Naive thymus-derived CD8-positive, alpha-beta T cell (primary cell): ENCODE measurements around the gene SLC26A1. TPM values are rescaled to one million over a fixed set of nuclear protein-coding genes. Genes with fewer than 3 reads are reported as not detected.

Experiments used
- ATAC-seq, 2 donors: fragments of 150-1000 bp; cut with Tn5 transposase in 1 of 2; sonication (Bioruptor Pico), chemical (Tn5 transposase) in 1 of 2; 1 replicate in 1 of 2; 2 replicates in 1 of 2; pipeline ENCODE4 v1.10.0; 2021; ENCODE audit warnings: mild to moderate bottlenecking in 2 of 2, moderate library complexity in 2 of 2
- POLR2A ChIA-PET: fragments of 350-600 bp; sonication (Branson Sonifier 250); formaldehyde crosslinking; loops from one replicate; lab custom pipeline; 2021; ENCODE audit warnings: antibody characterized with exemption; lab: Charles Lee
- DNase-seq, 10 donors: peaks; one replicate each; pipeline versions ENCODE4 v3.0.0 to v3.0.0-alpha.2; 2020 to 2022
- H3K27ac Mint-ChIP-seq, 10 donors: one replicate each; pipeline ENCODE4 v1.8.0; 2020 to 2022; ENCODE audit warnings: mild to moderate bottlenecking in 10 of 10, mixed read lengths in 10 of 10, moderate library complexity in 4 of 10, inconsistent platforms in 1 of 10
- H3K27me3 Mint-ChIP-seq, 5 donors: one replicate each; pipeline ENCODE4 v1.8.0; 2021 to 2022; ENCODE audit warnings: mixed read lengths in 5 of 5
- H3K36me3 Mint-ChIP-seq, 3 donors: one replicate each; pipeline ENCODE4 v1.8.0; 2020 to 2022; ENCODE audit warnings: mixed read lengths in 3 of 3, mild to moderate bottlenecking in 2 of 3, inconsistent platforms in 1 of 3
- H3K4me1 Mint-ChIP-seq, 4 donors: one replicate each; pipeline ENCODE4 v1.8.0; 2021 to 2022; ENCODE audit warnings: mixed read lengths in 4 of 4
- H3K4me3 Mint-ChIP-seq, 10 donors: one replicate each; pipeline ENCODE4 v1.8.0; 2020 to 2022; ENCODE audit warnings: mild to moderate bottlenecking in 10 of 10, mixed read lengths in 10 of 10, moderate library complexity in 6 of 10, inconsistent platforms in 1 of 10
- H3K9me3 Mint-ChIP-seq, 9 donors: one replicate each; pipeline ENCODE4 v1.8.0; 2020 to 2022; ENCODE audit warnings: mixed read lengths in 9 of 9, mild to moderate bottlenecking in 3 of 9, inconsistent platforms in 1 of 9, moderate library complexity in 1 of 9
- polyA plus RNA-seq, 3 donors: library from polyadenylated mRNA; unstranded; fragments of 300-500 nt; fragmentation: Illumina TruSeq; gene quantifications; one replicate each; pipeline ENCODE4 v1.2.3, GENCODE V29; 2021
- total RNA-seq, 8 experiments: library from RNA in 2 of 8; stranded (reverse) in 2 of 8; gene quantifications; one replicate each; pipeline ENCODE4 v1.2.3 and lab custom pipeline; 2021 to 2026

Gene SLC26A1
- total and polyA plus RNA-seq, 5 experiments from 2014 or later: 0.39 to 1.3 (median 0.72) TPM

DNA sequence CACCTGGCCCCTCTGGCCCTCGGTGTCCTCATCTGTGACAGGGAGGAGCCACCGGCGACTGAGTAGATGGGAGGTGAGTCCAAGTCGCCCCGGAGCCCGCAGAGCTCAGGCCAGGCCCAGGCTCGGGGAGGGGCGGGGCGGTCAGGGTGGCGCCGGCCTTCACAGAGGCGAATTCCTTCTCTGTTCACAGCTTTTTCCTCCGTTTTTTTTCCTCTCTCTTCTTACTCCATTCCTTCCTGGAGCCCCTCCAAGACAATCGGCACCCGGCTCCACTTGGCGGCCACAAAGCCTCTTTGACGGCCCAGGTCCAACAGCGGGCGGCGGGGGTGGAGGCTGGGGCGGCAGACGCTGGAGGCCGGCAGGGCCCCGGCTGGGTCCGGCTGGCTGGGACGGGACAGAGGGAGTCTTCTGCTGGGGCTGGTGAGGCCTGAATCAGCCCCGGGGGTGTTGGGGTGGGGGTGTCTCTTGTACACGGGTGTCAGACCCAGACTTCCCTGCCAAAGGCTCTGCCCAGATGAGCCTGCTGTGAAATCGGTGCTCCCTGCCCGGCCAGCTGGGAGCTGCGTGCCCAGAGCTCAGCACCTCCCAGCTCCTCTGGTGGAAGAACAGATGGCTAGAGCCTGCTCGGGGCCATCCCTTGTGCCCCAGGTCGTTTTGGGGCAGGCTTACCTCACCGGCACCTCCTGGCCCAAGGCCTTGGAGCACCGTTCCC is 40.8 kb upstream of the SLC26A1 start:
- DNase-seq: no peak
- ATAC-seq: no peak
- peaks cover 0 to 6% (median 0%) of the 10 kb centered on the region in 5 donors for H3K27me3 Mint-ChIP-seq
- POLR2A ChIA-PET: no interaction called here
- no peaks in the 10 kb centered on the region for H3K9me3 Mint-ChIP-seq
- no peak overlapping the region for H3K4me3 Mint-ChIP-seq
- no peaks in the 10 kb centered on the region for H3K4me1 Mint-ChIP-seq
- H3K27ac Mint-ChIP-seq: no peak overlapping the region
- H3K36me3 Mint-ChIP-seq: no peaks in the 10 kb centered on the region

DNA sequence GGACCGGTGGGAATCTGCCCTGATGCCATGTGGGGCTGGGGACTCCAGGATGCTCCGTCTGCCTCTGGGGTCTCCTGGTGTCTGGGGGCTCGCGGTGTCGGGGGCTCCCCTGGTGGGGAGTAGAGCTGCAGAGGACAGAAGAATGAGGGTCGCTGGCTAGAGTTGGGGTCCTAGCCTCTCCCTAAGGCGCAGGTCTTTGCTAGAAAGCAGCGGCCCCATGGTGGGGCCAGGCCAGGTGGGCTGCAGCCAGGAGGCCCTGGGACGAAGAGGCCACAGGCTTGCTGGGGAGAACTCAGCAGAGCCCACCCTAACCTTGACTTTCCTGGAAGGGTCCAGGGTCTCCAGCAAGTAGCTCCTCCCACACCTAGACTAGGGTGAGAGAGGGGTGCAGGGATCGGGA is 39.7 kb upstream of the SLC26A1 start:
- POLR2A ChIA-PET: no interaction called here
- DNase-seq: no peak

DNA sequence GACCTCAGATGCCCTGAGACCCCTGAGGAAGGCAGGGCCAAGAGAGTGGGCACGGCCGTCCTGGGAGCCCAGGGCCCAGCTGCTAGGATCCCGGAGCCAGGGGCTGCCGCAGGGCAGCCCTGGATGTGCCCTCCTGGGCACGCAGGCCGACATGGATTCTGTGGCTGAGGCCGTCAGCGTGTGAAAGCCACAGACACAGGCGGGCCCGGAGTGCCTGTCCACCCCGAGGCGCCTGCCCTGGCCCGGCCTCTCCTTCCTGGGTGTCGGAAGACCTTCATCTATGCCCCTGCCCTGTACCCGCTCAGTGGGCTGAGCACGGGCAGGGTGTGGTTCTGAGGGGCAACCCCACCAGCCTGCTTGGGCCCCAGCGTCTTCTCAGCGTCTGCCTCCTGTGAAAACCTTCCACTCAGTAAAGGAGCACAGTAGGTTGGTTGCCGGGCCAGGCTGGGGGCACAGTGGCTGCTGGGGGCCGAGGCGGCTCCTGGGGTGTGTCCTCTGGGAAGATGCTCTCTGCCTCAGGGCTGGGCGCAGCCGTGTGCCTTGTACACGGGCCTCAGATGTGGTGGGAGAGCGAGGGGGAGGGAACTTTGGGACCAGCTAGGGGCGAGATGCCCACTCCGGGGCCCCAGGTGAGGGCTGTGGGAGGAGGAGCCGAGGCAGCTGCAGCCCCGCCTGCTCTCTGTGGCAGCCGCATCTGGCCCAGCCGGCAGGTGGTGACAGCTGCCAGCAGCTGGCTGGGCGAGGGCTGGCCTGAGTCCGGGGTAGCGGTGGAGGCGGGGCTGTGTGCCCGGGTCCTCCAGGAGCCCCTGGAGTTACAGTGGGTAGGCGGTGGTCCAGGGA is 39.0 kb upstream of the SLC26A1 start:
- Mint-ChIP-seq H3K4me1 (no peaks in the 10 kb centered on the region), H3K27me3 (peaks cover 0 to 6% (median 0%) of the 10 kb centered on the region in 5 donors), H3K9me3 (no peaks in the 10 kb centered on the region), H3K36me3 (no peaks in the 10 kb centered on the region), H3K27ac (no peak overlapping the region), H3K4me3 (no peak overlapping the region)
- POLR2A ChIA-PET: no interaction called here
- ATAC-seq (no peak), DNase-seq (no peak)

More for the DNA sequence above, 39.7 kb upstream of the SLC26A1 start:
- Mint-ChIP-seq H3K36me3 (no peaks in the 10 kb centered on the region), H3K4me3 (no peak overlapping the region), H3K9me3 (no peaks in the 10 kb centered on the region), H3K27me3 (peaks cover 0 to 6% (median 0%) of the 10 kb centered on the region in 5 donors), H3K4me1 (no peaks in the 10 kb centered on the region), H3K27ac (no peak overlapping the region)
- ATAC-seq: no peak

DNA sequence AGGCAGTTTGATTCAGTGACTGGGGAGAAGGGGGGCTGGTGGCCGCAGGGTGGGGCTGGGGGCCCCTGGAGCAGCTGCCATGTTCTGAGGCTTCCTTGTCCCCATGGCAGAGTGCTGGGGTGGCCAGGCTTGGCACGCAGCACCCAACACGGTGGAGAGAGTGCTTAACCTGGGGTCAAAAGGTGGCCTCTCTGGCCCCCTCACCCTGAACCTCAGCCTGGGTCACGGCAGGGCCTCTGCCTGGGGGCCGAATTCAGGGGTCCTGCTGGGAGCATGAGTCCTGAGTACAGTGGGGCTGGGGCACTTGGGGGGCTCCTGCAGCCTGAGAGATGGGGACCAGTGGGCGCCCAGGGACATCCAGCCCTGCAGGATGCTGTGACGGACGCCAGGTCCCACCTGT is 38.1 kb upstream of the SLC26A1 start:
- POLR2A ChIA-PET: no interaction called here
- H3K27me3 Mint-ChIP-seq: peaks cover 0 to 6% (median 0%) of the 10 kb centered on the region in 5 donors
- H3K9me3 Mint-ChIP-seq: no peaks in the 10 kb centered on the region
- H3K4me3 Mint-ChIP-seq: no peak overlapping the region
- ATAC-seq (no peak), DNase-seq (no peak)
- H3K4me1 Mint-ChIP-seq: peaks cover 0 to under 1% (median 0%) of the 10 kb centered on the region in 4 donors
- H3K27ac Mint-ChIP-seq: no peak overlapping the region
- H3K36me3 Mint-ChIP-seq: no peaks in the 10 kb centered on the region

DNA sequence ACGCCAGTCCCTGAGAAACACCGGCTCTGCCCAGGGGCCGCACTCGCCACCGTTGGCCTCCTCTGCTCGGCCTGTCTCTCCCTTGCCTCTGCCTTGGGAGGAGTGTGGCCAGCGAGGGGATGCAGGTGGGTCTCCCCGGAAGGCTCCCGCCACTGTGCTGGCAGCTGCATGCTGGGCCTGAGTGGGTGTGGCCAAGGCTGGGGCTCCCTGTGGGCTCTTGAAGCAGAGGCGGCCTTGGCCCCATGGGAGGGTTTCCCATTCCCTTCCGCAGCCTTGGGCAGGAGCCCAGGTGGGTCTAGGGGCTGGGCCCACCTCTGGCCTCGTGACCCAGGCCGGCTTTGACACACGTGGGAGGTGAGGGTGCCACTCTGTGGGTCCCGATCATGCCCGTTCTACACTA is 37.4 kb upstream of the SLC26A1 start:
- no peaks in the 10 kb centered on the region for H3K9me3 Mint-ChIP-seq
- ATAC-seq (no peak), DNase-seq (no peak)
- POLR2A ChIA-PET: no interaction called here
- H3K4me1 Mint-ChIP-seq: peaks cover 0 to 6% (median 2%) of the 10 kb centered on the region in 4 donors
- peak overlapping the region in 1 of 10 donors; percentile 18 for H3K27ac Mint-ChIP-seq
- no peak overlapping the region for H3K4me3 Mint-ChIP-seq
- no peaks in the 10 kb centered on the region for H3K36me3 Mint-ChIP-seq
- H3K27me3 Mint-ChIP-seq: peaks cover 0 to 6% (median 0%) of the 10 kb centered on the region in 5 donors

DNA sequence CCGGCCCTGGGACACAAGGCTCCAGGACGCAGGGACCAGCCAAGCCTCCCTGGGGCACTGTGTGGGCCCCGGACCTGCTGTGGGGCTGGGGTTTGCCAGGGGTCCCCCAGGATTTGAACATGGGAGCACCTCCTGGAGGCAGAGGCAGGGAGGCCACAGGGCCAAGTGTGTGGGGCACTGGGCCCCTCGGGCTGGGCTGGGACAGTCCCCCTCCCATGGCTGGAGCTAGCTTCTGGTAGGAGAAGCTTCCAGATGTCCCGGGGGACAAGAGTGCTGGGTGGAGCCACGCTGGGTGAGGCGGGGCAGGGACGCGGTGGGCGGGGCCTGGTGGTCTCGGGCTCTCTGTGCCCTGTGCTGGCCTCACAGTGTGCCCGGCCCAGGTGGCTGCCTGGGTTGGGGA is 36.8 kb upstream of the SLC26A1 start:
- Mint-ChIP-seq H3K36me3 (peaks cover 0 to 2% (median 0%) of the 10 kb centered on the region in 3 donors), H3K27ac (no peak overlapping the region), H3K4me1 (peaks cover 0 to 6% (median 2%) of the 10 kb centered on the region in 4 donors), H3K4me3 (no peak overlapping the region), H3K9me3 (no peaks in the 10 kb centered on the region), H3K27me3 (peaks cover 0 to 5% (median 0%) of the 10 kb centered on the region in 5 donors)
- ATAC-seq (no peak), DNase-seq (no peak)
- POLR2A ChIA-PET: no interaction called here

DNA sequence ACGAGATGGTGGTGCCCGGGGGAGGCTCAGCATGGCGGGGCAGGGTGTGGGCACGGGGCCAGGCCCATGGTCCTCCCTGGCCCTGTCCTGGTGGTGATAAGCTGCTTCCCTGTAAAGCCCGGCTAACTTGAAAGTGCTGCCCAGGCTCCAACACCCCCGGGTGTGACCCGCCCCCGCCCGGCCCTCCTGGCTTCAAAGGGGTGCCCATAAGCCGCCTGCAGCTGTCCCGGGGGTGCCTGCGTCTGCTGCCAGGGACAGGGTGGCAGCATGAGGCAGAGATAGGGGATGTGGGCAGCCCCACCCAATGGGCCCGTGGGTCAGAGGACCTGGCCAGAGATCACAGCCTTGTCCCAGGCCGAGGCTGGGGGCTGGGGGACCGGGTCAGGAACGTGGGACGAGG is 36.3 kb upstream of the SLC26A1 start:
- DNase-seq (no peak), ATAC-seq (no peak)
- H3K9me3 Mint-ChIP-seq: no peaks in the 10 kb centered on the region
- no peak overlapping the region for H3K4me3 Mint-ChIP-seq
- H3K36me3 Mint-ChIP-seq: peaks cover 0 to 2% (median 0%) of the 10 kb centered on the region in 3 donors
- no peak overlapping the region for H3K27ac Mint-ChIP-seq
- H3K27me3 Mint-ChIP-seq: peaks cover 0 to 2% (median 0%) of the 10 kb centered on the region in 5 donors
- POLR2A ChIA-PET: no interaction called here
- peaks cover 0 to 6% (median 2%) of the 10 kb centered on the region in 4 donors for H3K4me1 Mint-ChIP-seq

DNA sequence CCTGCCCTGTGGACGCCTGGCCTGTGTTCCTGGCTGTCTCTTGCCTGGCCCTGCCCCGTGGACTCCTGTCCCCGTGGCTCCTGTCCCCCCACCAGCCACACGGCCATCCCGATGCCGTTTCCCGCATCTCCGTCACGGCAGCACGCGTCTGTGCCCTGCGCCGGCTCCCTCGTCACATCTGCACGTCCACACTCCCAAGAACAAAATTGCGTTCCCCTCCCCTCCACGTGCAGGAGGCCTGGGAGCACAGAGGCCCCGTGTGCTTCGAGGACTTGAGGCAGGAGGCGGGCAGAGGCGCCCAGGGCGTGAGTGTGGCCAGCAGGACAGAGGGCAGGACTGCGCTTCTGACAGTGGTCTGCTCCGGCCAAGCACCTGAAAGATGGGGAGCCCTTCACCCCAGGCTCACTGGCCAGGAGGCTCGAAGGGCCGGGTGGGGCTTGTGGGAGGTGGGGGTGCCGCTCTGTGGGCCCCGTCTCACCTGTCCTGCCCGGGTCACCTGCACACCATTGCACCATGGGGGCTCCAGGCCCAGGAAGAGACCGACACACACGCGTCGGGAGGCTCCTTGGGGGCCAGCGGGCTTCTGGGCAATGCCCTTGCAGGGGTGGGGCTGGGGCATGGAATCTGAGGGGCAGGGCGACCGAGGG is 35.5 kb upstream of the SLC26A1 start:
- POLR2A ChIA-PET: no interaction called here
- DNase-seq (no peak), ATAC-seq (no peak)
- Mint-ChIP-seq H3K4me1 (peaks cover 0 to 6% (median 2%) of the 10 kb centered on the region in 4 donors), H3K9me3 (no peaks in the 10 kb centered on the region), H3K4me3 (no peak overlapping the region), H3K27me3 (peaks cover 0 to 2% (median 0%) of the 10 kb centered on the region in 5 donors), H3K27ac (no peak overlapping the region), H3K36me3 (peaks cover 0 to 2% (median 0%) of the 10 kb centered on the region in 3 donors)

DNA sequence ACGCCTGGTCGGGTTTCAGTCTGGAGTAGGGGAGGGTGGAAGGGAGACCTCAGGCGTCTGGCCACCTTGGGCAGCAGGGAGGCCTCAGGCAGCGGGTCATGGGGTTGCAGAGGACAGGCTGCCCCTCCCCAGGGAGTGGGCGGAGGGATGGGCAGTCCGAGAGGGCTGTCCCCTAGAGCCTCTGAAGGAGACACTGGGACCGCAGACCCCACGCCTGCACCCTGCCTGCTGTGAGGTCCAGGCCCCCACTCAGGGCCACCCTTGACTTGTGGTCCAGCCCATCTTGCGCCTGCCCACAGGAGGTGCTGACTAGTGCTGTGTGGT is 34.7 kb upstream of the SLC26A1 start:
- POLR2A ChIA-PET: no interaction called here
- H3K36me3 Mint-ChIP-seq: peaks cover 0 to 2% (median 0%) of the 10 kb centered on the region in 3 donors
- H3K4me1 Mint-ChIP-seq: peaks cover 0 to 6% (median 2%) of the 10 kb centered on the region in 4 donors
- H3K9me3 Mint-ChIP-seq: no peaks in the 10 kb centered on the region
- ATAC-seq: no peak
- no peak for DNase-seq
- H3K27ac Mint-ChIP-seq: no peak overlapping the region
- no peak overlapping the region for H3K4me3 Mint-ChIP-seq
- peaks cover 0 to 2% (median 0%) of the 10 kb centered on the region in 5 donors for H3K27me3 Mint-ChIP-seq

DNA sequence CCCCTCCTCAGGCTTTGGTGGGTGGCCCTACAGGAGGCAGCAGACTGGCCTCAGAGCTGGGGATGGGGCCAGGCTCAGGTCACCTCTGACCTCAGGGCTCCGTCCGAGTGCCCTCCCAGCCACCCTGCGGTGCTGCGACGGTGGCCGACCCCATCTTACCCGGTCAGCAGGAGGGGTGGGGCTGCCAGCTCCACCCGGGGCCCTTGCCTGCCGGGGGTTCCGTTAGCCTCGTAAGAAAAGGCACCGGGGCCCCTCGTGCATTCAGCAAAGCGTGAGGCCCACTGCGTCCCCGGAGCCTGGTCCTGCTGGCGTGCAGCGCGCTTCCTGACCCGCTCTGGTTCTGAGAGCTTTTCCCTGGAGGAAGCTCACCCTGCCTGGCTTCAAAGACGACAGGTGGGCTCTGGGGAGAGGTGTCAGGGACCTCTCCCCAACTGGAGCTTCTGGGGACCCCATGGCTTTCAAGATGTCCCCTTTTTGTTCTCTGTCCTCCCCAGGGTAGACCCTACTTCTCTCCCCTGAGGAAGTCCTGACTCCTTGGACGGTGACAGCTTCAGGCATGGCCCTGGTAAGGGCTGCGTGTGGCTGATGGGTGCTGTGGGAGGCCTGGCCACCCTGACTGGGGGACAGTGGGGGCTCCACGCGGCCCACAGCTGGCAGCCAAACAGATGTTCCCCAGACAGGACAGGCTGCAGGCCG is 34.2 kb upstream of the SLC26A1 start:
- no peak overlapping the region for H3K27ac Mint-ChIP-seq

DNA sequence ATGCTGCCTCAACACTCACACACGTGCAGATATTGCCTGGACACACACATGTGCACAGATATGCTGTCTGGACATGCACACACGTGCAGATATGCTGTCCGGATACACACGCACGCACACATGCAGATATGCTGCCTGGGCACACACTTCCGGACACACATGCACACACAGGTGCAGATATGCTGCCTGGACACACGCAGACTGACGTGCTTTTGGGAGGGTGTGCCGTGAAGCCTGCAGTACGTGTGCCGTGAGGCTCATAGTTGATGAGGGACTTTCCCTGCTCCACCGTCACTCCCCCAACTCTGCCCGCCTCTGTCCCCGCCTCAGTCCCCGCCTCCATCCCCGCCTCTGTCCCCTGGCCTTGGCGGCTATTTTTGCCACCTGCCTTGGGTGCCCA is 32.9 kb upstream of the SLC26A1 start:
- peak overlapping the region in 2 of 10 donors; percentile 15 to 25 for H3K27ac Mint-ChIP-seq
- no peak for DNase-seq
- H3K4me3 Mint-ChIP-seq: peak overlapping the region in 1 of 10 donors; percentile 4
- POLR2A ChIA-PET: no interaction called here
- no peaks in the 10 kb centered on the region for H3K27me3 Mint-ChIP-seq
- peak; percentile 53 to 67 for ATAC-seq
- no peaks in the 10 kb centered on the region for H3K9me3 Mint-ChIP-seq
- peaks cover 0 to 2% (median 0%) of the 10 kb centered on the region in 3 donors for H3K36me3 Mint-ChIP-seq
- peaks cover 0 to 8% (median 2%) of the 10 kb centered on the region in 4 donors for H3K4me1 Mint-ChIP-seq

More for the DNA sequence above, 34.2 kb upstream of the SLC26A1 start:
- DNase-seq: no peak
- no peak for ATAC-seq
- no peaks in the 10 kb centered on the region for H3K27me3 Mint-ChIP-seq
- peaks cover 0 to 2% (median 0%) of the 10 kb centered on the region in 3 donors for H3K36me3 Mint-ChIP-seq
- H3K4me1 Mint-ChIP-seq: peaks cover 0 to 6% (median 2%) of the 10 kb centered on the region in 4 donors
- H3K4me3 Mint-ChIP-seq: no peak overlapping the region
- no peaks in the 10 kb centered on the region for H3K9me3 Mint-ChIP-seq
- POLR2A ChIA-PET: interaction anchor here (0.6 kb wide), 1 partner anchor 13 kb away, joined by 3 read pairs; no protein-coding TSS in a partner anchor

DNA sequence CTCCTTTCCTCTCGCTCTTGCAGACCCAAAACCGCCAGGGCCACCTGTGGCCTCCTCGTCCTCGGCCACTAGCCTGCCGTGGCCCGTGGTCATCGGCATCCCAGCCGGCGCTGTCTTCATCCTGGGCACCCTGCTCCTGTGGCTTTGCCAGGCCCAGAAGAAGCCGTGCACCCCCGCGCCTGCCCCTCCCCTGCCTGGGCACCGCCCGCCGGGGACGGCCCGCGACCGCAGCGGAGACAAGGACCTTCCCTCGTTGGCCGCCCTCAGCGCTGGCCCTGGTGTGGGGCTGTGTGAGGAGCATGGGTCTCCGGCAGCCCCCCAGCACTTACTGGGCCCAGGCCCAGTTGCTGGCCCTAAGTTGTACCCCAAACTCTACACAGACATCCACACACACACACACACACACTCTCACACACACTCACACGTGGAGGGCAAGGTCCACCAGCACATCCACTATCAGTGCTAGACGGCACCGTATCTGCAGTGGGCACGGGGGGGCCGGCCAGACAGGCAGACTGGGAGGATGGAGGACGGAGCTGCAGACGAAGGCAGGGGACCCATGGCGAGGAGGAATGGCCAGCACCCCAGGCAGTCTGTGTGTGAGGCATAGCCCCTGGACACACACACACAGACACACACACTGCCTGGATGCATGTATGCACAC is 31.8 kb upstream of the SLC26A1 start:
- POLR2A ChIA-PET: no interaction called here
- Mint-ChIP-seq H3K4me3 (no peak overlapping the region), H3K4me1 (peaks cover 0 to 8% (median 2%) of the 10 kb centered on the region in 4 donors), H3K9me3 (no peaks in the 10 kb centered on the region), H3K27ac (peak overlapping the region in 2 of 10 donors; percentile 63 to 68), H3K27me3 (no peaks in the 10 kb centered on the region), H3K36me3 (peaks cover 0 to 2% (median 0%) of the 10 kb centered on the region in 3 donors)
- ATAC-seq (no peak), DNase-seq (no peak)
